IPS DF 4.7 (cell line): ENCODE results near the gene EEFSEC.

Source experiments
- DNase-seq: peaks from one replicate; pipeline ENCODE4 v3.0.0-alpha.2; 2013; ENCODE audit warnings: low spot score; ENCODE audit errors: extremely low read depth

Gene EEFSEC

GRCh38 chr3:128215800-128216495 lies 62.7 kb downstream of the EEFSEC start:
- no peak for DNase-seq

- no peak for DNase-seq
Measured at GRCh38 chr3:128217702-128218547, 64.6 kb downstream of the EEFSEC start.

DNA sequence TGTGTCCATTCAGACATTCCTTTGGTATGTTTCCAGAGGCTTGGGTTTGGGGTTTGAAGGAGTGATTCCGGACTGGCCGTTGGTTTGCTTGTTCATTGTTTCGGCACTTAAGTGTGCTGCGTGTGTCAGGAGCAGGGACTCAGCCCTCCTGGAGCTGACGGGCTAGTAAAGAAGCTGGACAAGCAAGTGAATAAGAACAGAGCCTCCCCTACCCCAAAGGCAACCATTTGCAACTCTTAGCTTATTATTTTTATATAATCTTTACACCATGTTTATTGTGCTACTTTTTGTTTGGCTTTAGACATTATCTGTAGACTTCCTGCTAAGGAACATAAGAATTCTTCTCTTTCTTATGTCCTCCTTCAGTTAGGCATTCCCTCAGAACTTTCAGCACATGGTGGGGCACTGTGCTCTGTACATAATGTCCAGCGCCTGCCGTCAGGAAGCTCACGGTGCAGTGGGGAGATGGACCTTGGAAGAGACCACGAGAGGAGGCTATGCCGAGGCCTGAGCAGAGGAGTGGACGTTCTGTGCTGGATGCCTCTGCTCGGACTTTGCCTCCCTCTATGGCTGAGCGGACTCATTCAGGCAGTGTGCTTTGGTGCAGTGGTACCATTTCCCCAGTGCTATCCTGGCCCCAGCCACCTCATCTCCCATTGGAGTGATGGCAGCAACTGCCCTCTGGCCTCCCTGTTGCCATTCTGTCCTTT lies 65.4 kb downstream of the EEFSEC start:
- no peak for DNase-seq

- no peak for DNase-seq
Measured at GRCh38 chr3:128221328-128221727, 68.0 kb downstream of the EEFSEC start.

GRCh38 chr3:128222796-128223385 lies 69.6 kb downstream of the EEFSEC start:
- no peak for DNase-seq

DNA sequence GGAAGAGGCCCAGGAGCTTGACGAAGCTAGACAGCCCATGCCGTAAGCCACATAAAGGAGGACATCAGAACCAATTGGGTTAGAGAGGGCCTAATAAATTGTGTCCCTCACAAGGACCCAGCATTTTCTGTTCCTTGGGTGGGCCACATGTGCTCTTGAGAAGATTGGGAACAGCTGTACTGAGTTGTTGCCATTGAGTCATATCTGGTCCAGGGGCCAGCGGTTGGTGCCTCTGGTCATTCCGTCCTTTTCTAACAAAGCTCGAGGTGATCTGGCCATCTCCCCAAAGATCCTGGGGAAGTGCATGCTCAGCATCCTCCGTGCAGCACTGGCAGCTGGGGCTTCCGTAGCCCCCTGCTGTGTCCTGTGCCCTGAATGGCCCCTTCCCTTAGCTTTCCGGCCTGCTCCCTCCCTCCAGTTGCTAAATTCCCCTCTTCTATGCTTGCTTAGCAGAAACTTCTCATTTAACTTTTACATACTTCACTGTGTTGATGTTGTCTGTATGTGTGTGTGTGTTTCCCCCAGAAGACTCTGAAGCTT lies 73.0 kb downstream of the EEFSEC start:
- DNase-seq, result no peak

DNA sequence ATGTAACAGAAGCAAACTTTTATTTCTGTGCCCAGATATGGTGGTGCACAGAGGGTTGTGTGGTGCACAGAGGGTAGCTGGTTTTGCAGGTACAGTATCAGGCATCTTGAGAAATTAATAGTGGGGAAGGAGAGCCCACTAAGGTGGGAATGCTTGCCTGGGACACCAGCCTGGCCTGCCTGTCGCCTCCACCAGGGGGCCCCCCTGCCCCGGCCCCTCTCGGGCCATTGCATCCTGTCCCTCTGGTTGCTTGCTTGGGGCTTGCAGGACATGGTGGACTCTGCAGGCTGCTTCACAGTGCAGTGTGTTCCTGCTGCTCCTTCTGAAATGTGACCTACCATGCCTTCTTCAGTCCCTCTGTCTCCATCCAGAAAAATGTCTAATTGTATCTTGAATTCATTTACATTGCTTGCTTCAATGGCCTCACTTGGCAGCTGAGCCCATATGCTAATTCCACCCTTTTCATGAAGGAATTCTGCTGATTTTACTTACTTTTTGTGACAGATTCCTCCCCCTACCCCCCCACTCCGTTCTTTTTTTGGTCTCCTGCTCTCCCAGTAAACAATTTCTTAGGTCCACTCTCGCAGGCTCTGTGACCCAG lies 73.6 kb downstream of the EEFSEC start:
- peak; percentile 28 for DNase-seq

- no peak for DNase-seq
Measured at GRCh38 chr3:128227507-128227906, 74.2 kb downstream of the EEFSEC start.

DNA sequence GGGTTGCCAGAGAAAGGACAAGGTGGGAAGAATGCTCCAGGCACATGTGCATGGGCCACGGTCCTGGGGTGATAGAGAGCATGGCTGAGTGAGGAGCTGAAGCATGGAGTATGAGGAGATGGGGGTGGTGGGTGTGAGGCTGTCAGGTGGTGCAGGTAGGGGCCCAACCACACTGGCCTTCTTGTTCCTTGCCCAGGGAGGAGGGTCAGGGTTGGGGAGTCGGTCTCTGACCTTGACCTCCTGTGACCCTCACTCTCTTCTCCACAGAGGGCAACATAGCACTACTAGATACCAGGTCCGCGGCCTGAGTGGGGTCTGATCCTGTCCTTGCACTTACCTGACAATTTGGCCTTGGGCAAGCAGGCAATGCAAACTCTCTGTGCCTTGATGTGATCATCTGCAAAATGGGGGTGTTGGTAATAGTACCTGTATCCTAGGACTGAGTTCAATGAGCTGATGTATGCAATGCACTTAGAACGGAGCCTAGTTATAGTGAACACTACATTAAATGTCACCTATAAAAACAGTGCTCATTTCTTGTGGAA lies 75.2 kb downstream of the EEFSEC start:
- no peak for DNase-seq

DNA sequence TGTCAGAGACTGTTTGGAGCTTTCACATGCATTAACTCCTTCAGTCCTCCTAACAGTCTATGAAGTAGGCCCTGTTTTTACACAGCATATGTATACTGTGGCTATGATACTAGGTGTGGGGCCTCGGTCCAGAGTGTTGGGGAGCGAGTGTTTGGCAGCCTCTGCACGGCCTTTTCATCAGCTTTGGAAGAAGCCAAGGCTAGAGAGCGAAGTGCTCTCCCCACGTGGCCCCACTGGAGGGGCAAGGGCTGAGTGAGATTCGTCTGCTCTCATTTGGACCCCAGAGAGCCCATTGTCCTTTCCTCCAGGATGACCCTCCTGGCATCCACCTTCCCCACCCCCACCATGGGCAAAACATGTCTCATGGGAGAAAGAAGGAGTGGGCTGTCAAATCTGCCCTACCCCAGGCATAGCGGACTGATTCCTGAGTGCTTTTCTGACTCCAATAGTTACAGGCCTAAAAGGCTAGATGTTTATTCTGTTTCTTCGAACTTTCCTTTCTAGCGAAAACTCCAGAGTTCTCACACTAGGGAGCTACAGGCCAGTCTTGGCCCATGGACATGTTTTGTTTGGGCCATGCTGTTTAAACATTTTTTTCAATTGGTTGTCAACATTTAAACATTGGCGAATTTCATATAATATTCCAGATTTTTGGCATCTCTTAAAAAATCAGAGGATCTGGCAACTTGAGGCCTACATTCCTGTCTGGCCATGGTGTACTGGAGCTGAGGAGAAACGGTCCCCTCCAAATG lies 76.0 kb downstream of the EEFSEC start:
- no peak for DNase-seq

DNA sequence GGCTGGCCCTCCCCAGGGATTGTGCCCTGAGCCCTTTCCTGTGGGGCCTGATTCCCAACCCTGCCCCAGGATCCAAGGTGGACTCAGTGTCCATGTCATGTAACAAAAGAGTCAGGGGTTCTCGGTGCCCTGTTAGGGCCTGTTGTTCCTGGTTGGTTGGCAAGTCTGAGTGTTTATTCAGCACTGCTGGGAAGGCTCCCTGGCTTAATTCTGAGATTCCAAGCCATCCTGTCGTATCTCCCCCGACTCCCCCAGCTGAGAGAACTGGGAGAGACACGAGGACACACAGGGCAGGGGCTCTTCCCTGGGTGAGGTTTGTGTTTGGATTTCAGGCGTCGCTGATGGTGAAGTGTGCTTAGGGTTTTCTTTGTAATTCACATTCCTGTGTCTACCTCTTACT lies 78.3 kb downstream of the EEFSEC start:
- DNase-seq, result no peak

- no peak for DNase-seq
Measured at GRCh38 chr3:128232376-128233178, 79.3 kb downstream of the EEFSEC start.

- DNase-seq, result no peak
Measured at GRCh38 chr3:128235207-128235926, 82.1 kb downstream of the EEFSEC start.

DNA sequence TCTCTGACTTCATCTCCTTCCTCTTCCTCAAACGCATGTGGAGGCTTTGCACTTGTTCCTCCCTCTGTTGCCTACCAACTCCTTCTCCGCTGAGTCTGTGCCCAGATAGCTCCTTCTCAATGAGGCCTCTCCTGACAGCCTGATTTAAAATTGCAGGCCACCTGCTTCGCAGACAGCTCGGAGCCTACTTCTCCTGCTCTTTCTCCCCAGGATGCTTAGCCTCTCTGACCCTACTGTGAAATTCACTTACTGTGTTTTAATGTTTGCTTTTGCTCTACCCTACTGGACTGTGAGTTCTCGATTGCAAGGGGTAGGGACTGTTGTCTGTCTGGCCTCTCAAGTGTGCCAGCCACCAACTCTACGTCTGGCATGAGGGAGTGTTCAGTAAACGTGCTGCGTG lies 83.4 kb downstream of the EEFSEC start:
- no peak for DNase-seq

- no peak for DNase-seq
Measured at GRCh38 chr3:128237348-128238183, 84.3 kb downstream of the EEFSEC start.

DNA sequence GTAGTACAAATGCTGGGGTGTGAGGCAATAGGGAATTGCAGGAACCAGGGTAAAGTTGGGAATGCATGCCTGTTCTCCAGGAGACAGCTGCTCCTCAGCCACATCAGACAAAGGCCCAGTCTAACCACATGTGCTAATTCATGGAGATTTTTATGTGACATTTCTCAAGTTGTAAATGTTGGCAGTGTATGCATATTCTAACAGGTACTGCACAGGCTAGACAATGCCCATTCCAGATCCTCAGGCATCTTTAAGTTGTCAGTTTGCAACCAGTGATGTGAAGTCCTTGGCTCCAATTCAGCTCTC lies 84.9 kb downstream of the EEFSEC start:
- DNase-seq, result no peak

DNA sequence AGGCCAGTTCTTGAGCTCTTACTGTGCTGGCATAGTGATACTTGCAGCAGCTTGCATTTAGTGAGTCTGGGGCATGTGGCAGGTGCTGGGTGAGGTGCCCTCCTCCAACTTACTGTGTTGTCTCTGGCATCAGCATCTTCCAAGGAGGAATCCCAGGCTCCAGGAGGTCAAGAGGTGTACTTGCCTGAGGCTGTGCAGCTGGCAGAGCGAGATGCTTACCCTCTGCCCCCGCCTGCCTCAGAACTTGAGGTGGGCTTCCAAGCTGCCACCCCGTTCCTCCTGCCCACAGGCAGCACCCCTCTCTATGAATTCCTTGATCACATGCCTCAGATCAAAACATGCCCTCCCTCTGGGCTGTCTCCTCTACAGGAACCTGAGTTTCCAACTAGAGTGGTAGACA lies 86.0 kb downstream of the EEFSEC start:
- DNase-seq, result no peak

GRCh38 chr3:128240232-128240631 lies 87.0 kb downstream of the EEFSEC start:
- DNase-seq, result no peak
